Coronary artery (tissue), 2 donors: ENCODE results near the gene SMPD3.

Experiments used
- DNase-seq: peaks from one replicate; pipeline ENCODE4 v3.0.0-alpha.2; 2017; ENCODE audit warnings: low spot score
- H3K27ac ChIP-seq, 2 donors: fragments of 200-600 bp; sonication (generic); one replicate each; pipeline ENCODE4 v1.5.1; 2016 to 2019
- H3K4me3 ChIP-seq: fragments of 200-600 bp; sonication (generic); 2 replicates; pipeline ENCODE4 v1.5.1; 2016; ENCODE audit warnings: mild to moderate bottlenecking, moderate library complexity
- CTCF ChIP-seq: fragments of 200-600 bp; sonication (generic); IDR thresholded peaks from one replicate; pipeline ENCODE4 v1.5.1; 2019; ENCODE audit warnings: antibody characterized with exemption

Gene SMPD3

GRCh38 chr16:68367440-68367839 is 80.9 kb downstream of the SMPD3 start:
- no peak for DNase-seq
- no peak for TF ChIP-seq CTCF
- H3K4me3 ChIP-seq, result no peak overlapping the region
- H3K27ac ChIP-seq, result no peak overlapping the region

GRCh38 chr16:68367030-68367429 is 81.3 kb downstream of the SMPD3 start:
- no peak overlapping the region for H3K27ac ChIP-seq
- no peak for DNase-seq
- TF ChIP-seq CTCF, result no peak
- H3K4me3 ChIP-seq, result no peak overlapping the region

- Histone ChIP-seq H3K4me3 (no peak overlapping the region), H3K27ac (no peak overlapping the region)
- no peak for TF ChIP-seq CTCF
- DNase-seq, result no peak
Observed at GRCh38 chr16:68366062-68366461, 82.2 kb downstream of the SMPD3 start.

- no peak overlapping the region for H3K27ac ChIP-seq
- no peak for DNase-seq
- TF ChIP-seq CTCF, result no peak
- no peak overlapping the region for H3K4me3 ChIP-seq
Observed at GRCh38 chr16:68365167-68365817, 83.0 kb downstream of the SMPD3 start.

GRCh38 chr16:68364561-68364998 is 83.7 kb downstream of the SMPD3 start:
- TF ChIP-seq CTCF, result no peak
- Histone ChIP-seq H3K4me3 (no peak overlapping the region), H3K27ac (no peak overlapping the region)
- no peak for DNase-seq

GRCh38 chr16:68363658-68364521 is 84.4 kb downstream of the SMPD3 start:
- H3K4me3 ChIP-seq, result no peak overlapping the region
- no peak for TF ChIP-seq CTCF
- DNase-seq, result no peak
- H3K27ac ChIP-seq, result no peak overlapping the region
